DMS53 treated with DMSO at 0.1 percent for 48 hours (cell line): Measurements from ENCODE around the gene IQGAP3.
A peak's percentile ranks its signal among the peaks of the same experiment; 100 is the strongest.

Source experiments
- DNase-seq: peaks from one replicate; lab custom pipeline; 2025; ENCODE audit not compliant: unreplicated experiment; lab: John Stamatoyannopoulos, UW

IQGAP3 gene

DNA sequence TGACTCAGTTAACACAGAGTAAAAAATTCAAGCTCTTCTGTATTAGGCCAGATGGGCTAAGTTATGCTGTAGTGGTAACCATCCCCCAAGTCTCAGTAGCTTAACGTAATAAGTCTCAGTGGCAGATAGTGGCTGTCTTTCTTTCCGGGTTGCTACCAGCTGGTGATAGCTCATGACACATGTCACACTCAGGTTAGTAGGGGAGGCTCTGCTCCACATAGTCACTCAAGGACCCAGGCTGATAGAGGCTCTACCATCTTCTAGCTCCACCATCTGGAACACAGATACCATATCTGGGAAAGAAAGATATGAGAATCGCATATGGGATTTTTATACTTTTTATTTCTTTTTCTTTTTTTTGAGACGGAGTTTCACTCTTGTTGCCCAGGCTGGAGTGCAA is 55.5 kb downstream of the IQGAP3 start:
- no peak for DNase-seq

- no peak for DNase-seq
Observed at GRCh38 chr1:156515956-156516355, 56.4 kb downstream of the IQGAP3 start.

DNA sequence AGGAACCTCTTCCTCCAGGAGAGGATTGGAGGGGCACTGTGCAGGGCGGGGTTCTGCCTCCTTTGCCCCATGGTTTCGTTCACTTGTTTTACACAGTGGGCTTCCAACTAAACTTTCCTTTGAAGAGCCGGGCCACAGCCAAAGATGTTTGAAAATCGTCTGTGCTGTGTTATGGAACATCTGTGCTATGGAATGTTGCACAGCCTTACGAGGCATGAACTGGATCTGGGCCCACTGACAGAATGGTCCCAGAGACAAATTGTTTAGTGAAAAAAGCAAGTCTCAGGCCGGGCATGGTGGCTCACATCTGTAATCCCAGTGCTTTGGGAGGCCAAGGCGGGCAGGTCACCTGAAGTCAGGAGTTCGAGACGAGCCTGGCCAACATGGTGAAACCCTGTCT is 59.2 kb downstream of the IQGAP3 start:
- DNase-seq = no peak

- no peak for DNase-seq
Observed at GRCh38 chr1:156511644-156512043, 60.7 kb downstream of the IQGAP3 start.

DNA sequence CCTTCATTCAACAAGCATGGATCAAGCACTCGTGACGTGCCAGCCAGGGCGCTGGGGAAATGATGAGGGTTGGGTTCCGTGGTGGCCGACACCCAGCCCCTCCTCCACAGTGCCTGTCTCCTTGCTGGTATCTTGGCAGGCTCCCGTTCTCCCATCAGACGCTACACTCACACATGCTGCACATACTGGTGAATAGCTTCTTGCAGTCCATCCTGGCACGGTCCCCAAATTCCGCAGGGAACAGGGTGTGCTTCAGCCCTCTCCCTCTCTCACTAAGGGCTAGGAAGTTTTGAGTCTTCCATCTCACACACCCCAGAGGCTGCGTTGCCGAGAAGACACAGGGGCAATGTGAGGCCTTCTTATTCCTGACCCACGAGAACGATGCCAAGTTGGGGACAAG is 61.7 kb downstream of the IQGAP3 start:
- no peak for DNase-seq

- DNase-seq = no peak
Observed at GRCh38 chr1:156509424-156510034, 62.8 kb downstream of the IQGAP3 start.

GRCh38 chr1:156508955-156509234 is 63.5 kb downstream of the IQGAP3 start:
- no peak for DNase-seq

DNA sequence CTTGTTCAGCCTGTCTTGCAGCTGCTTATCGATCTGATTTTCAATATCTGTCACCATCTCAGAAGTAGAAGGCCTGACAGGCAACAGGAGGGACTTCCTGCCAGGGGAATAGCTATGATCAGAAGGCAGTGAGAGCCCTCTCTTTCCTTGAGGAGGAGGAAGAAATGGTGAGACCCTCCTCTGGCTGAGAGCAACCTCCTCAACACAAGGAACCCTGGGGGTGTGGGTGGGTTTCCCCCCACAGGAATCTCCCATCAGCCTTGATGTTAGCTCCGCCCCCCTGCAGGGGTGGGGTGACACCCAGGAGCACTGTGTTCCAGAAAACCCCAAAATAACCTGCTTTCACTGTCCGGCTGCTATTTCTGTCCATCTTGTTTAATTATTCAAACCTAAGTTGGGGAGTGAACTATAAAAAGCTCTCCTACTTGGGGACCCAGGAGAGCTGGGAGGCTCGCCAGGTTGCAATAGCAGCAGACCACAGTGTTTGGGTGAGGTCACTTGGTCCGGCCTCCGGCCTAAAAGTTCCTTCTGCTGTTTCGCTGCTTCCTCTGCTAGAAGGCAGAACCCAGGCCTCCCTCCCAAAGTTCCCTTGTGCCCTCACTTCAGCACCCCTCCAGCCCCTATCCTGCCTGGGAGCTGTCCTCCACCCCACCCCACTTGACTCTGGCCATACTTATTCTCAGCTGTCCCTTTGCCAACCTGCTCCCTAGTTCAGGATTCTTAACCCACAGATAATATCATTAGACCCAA is 64.0 kb downstream of the IQGAP3 start:
- no peak for DNase-seq

DNA sequence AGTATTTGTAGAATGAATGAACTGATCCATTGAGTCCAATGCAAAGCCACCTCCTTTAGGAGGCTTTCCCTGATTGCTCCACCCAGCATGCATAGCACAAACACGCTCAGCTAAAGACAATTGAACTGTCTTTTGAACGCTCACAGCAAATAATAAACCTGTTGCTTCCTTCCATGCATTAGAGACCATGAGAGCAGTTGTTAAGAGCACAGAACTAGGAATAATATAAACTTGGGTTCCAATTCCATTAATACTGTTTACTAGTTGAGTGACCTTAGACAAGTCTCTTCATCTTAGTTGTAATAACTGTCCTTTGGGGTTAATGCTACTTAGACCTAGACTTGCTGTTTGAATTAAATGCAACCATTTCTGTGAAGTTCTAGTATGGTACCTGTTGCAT is 65.9 kb downstream of the IQGAP3 start:
- DNase-seq = no peak

DNA sequence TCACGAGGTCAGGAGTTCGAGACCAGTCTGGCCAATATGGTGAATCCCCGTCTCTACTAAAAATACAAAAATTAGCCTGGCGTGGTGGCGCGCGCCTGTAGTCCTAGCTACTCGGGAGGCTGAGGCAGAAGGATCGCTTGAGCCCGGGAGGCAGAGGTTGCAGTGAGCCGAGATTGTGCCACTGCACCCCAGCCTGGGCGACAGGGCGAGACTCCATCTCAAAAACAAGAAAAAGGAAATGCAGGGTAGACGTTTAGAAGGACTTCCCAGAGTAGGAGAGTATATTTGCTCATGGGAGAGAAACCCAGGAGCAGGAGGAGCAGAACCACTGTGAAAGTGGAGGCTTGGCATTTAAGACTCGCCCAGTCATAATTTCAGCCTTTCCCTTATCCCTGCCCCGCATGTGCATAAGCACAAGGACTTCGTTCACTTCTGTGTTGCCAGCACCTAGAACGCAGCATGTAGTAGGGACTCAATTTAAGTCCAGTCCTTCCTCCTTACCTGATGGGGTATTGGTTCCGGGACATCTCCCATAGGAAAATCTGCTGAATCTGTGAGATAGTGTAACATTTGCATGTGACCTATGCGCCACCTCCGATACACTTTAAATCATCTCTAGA is 66.6 kb downstream of the IQGAP3 start:
- DNase-seq = no peak

- DNase-seq = peak; percentile 91
Observed at GRCh38 chr1:156504821-156505678, 67.3 kb downstream of the IQGAP3 start.

DNA sequence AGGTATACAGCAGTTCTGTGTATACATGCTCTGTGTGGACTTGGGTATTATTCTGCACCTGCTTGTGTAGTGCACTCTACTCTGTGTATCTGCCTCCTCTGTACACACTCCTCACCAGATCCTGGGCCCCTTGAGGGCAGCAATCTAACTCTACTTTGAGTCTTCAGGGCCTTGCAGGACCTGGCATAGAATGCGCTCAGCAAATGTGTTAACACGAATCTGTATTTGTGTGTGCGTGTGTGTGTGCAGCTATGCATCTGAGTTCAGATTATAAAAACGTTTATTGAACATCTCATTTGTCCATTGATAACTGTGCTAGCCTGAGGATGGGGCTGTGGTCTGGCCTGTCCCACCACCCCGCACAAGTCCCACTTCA is 67.9 kb downstream of the IQGAP3 start:
- peak; percentile 84 for DNase-seq

GRCh38 chr1:156503698-156504437 is 68.5 kb downstream of the IQGAP3 start:
- no peak for DNase-seq

GRCh38 chr1:156502894-156503697 is 69.3 kb downstream of the IQGAP3 start:
- peak; percentile 90 for DNase-seq

- no peak for DNase-seq
Observed at GRCh38 chr1:156502391-156502893, 69.9 kb downstream of the IQGAP3 start.

- peak; percentile 90 for DNase-seq
Observed at GRCh38 chr1:156500793-156501506, 71.4 kb downstream of the IQGAP3 start.

GRCh38 chr1:156500543-156500792 is 71.9 kb downstream of the IQGAP3 start, which contains the start of gene MEF2D:
Gene MEF2D (minus strand): TSS chr1:156500775. CDS start chr1:156483292, 17,483 bp downstream.
- DNase-seq = no peak

GRCh38 chr1:156499842-156500542 is 72.4 kb downstream of the IQGAP3 start:
- no peak for DNase-seq
